HTERT RPE-1 (cell line): ENCODE data around the gene BEST1.

ENCODE experiments used
- in situ Hi-C: fragments of 300-500 bp; cut with MboI; formaldehyde crosslinking; loops from 4 replicates; pipeline ENCODE4 v1.14.3; 2020; ENCODE audit warnings: low sequenced_read_pairs

Gene BEST1

DNA sequence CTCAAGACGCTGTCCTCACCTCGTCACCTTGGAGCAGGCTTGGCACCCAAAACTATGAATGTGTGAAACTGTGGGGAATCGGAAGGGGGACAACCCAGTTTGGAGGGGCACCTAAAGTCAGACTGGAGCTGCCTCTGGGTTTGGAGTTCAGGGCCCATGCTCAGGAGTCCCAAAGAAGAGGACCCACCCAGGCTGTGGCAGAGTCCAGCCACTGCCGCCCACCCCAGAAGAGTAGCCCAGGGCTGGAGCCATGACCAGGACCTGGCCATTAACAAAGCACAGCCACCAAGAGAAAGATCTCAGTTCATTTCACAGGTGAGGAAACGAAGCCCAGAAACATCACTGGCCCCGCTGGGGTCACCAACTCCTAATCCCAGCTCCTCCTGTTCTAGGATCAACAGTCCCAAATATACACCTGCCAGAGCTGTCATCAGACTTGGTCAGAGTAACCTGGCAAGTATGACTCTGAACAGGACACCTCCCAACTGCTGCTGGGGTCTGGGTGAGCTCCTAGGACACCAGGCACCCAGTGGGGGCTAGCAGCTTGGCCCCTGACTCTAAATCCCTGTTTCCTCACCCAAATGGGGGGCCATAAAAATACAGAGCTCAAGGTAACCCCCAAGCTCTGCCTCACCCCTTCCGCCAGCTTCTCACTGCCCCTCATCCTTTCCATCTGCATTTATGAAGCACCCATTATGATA is 35.5 kb upstream of the BEST1 start:
- in situ Hi-C loops: no loop called here

DNA sequence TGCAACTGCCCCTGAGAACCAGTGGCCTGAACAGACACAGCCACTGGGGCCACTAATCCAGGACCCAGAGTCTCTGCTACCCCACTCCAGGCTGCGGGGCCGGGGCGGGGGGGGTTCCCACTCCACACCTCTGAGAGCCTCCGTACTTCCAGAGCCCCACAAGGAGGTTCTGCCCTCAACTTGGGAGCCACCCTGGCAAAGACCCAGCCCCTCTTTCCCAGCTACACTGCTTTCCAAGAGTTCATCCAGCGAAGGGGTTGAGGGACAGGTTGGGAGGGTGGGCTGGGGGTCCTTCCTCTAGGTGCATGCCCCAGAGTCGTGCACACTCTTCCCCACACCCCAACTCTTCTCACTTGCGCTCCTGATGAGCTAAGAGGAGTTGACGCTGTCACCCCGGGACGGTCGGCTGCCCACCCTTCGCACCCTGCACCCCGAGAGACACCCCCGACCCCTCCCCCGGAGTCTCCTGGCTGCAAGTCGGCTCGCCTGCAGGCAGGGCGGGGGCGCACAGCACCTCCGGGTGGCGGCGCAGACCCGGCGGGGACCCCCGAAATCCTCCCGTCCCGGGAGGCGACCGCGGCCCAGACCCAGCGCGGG is 33.3 kb upstream of the BEST1 start:
- in situ Hi-C loops: no loop called here

DNA sequence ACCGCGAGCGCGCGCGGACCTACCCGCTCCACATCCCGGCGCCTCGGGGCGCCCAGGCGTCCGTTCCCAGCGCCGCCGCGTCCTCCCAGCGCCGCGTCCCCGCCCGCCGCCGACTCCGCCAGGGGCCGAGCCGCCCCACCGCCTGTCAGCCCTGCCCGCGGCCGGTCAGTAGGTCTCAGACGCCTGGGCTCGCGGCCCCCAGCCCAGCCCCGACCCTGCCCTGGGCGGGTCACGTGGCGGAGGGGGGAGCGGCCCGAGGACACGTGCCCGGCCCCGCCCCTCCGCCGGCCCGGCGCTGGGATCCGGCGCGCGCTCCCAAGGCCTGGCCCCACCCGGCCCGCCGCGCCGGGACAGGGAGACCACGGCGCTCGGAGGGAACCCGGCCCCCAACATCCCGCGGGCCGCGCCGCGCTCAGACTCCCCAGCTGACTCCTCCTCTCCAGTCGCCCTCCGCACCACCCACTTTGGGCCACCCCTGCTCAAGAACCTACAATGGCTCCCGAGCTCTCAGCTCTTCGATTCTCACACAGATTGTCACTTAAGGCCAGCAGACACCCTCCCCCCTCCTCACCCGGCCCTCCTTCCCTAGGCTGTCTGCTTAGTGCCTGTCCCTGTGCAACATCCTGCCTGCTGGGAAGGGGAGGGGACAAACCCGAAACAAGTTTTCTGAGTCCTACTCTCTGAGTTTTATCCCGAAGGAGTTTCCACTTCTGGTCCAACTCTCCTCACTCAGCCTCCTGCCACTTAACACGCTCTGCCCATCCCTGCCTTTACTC is 32.6 kb upstream of the BEST1 start, which contains the start of gene RAB3IL1:
Gene RAB3IL1, minus strand, starts transcription at position 233 of the 776 bp plus-strand sequence. Its CDS starts 199 bp downstream, at position 34.
- in situ Hi-C loops: no loop called here

DNA sequence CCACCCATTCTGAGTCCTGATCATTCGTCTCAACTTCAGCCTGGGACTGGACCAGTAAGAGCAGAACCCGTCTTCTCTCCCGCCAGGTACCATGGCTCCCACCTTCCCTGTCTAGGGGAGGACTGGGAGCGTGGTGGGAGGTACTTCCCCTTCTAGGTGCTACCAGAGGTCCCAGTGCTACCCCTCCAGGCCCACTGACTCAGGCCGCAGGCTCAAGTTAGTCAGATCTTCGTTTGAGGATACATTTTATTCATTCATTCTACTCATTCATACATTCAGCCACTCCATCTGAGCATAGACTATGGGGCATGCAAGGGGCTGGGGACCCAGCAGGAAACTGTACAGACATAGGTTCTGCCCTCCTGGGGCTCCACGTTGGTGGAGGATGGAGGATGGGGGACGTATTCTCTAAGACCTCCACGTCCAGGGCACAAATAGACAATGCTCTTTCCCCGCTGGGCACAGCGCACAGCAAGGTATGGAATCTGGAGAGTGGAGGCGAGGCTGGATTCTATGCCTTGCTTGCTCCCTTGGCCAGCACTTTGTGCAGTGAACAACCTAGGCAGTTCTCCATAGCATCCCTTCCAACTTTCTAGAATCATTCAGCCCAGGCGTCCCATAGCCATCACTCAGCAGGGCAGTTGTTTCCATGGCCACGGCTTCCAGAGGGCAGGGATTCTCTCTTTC is 31.8 kb upstream of the BEST1 start:
- in situ Hi-C loops: no loop called here

DNA sequence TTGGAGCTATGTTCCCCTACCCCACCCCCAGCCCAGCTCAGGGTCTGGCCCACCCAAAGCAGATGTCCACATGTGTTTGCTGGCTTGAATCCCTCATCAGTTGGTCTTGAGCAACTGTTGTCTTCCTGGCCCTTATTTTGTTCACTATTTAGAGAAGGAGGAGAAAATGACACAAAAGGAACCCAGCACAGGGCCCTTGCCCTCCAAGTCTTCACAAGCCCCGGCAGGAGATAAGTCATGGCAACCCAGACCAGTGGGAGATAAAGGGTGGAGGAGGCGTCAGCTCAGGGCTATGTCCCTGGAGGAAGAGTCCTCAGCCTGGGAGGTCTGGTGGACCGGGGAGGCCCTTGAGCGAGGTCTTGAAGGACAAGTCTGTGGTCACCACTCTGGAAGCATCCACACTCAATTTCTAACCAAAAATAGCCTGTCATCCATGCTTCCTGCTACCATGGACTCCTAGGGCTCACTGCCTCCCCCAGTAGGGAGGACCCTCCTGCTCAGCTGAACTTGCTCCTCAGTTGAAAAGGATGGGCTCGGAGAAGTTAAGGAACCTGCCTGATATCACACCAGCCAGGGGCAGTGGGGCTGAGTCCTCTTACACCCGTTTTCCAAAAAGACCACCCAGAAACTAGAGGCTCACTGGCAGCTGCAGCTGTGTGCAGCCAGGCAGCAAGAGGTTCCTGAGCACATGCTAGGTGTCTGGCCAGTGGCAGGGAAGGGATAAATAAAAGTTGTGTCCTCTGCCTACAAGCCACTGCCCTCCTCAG is 31.0 kb upstream of the BEST1 start:
- in situ Hi-C loops: no loop called here

DNA sequence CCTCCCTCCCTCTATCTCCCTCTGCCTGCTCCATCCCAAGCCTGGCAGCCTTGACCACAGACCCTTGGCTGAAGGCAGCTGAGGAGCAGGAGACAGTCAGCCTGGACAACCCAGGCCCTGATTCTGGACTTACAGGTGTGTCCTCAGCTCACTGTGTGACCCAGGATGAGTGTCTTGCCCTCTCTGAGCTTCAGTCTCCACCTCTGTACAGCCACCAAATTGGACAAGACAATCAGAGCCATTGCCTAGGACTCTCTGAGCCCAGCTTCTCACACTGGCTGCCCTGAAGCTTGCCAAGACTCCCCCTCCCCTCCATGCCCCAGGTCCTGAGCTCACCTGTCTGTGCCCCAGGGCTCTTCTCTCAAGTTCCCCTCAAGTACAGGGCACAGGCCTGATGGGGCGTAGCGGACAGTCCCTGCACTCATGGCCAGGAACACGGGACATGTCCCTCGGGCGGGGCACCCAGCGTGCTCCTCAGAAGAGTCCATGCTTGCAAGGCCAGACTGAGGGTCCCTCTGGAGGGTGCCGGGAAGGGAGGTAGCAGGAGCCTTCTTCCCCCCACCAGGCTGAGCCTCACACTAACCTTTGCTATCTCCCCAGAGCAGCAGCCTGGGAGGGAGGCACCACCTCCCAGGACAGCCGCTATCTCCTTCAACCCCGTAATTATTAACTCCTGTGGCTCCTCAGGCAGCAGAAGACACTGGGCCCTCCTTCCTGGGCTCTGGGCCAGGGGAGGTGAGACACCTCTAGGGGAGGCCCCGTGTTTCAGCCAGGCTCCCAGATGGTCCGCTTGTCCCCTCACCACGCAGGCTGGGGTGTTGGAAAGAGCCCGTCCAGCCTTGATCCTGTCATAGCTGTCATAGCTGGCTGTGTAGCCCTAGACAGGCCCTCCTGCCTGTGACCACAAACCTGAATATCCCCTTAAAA is 30.2 kb upstream of the BEST1 start:
- in situ Hi-C loops: no loop called here

DNA sequence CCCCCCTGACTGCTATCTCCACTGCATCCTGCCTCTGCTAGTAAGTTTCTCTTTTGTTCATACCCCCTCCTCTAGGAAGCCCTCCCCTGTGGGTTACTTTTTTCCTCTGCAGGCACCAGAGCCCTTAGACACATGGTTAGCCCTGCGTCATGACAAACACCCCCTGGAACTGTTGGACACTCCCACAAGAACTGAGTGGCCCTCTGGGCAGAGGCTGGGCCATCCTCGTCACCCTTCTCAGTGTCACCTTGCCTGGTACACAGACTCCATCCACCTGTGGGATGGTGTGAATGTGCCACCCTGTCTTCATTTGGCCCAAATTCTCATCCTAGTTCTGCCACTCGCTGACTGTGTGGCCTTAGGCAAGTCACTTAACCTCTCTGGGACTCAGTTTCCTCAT is 28.7 kb upstream of the BEST1 start:
- in situ Hi-C loops: no loop called here

DNA sequence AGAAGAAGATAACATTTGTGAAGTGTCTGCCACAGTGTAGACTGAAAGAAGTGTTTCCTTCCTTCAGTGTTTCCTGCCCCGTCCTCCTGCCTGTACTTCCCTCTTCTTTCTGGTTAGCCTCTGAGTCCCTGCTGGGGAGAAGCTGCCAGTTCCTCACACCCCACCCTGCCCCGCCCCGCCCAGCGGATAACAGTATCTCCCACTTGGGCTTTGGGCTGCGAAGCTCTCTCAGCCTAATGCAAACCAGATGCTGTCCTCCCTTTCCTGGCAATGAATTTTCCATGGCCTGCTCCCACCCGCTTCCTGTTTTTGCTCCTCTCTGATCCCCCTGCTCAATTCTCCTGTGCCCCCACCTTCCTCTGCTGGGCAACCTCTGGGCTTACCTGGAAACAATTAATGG is 27.6 kb upstream of the BEST1 start:
- in situ Hi-C loops: no loop called here

DNA sequence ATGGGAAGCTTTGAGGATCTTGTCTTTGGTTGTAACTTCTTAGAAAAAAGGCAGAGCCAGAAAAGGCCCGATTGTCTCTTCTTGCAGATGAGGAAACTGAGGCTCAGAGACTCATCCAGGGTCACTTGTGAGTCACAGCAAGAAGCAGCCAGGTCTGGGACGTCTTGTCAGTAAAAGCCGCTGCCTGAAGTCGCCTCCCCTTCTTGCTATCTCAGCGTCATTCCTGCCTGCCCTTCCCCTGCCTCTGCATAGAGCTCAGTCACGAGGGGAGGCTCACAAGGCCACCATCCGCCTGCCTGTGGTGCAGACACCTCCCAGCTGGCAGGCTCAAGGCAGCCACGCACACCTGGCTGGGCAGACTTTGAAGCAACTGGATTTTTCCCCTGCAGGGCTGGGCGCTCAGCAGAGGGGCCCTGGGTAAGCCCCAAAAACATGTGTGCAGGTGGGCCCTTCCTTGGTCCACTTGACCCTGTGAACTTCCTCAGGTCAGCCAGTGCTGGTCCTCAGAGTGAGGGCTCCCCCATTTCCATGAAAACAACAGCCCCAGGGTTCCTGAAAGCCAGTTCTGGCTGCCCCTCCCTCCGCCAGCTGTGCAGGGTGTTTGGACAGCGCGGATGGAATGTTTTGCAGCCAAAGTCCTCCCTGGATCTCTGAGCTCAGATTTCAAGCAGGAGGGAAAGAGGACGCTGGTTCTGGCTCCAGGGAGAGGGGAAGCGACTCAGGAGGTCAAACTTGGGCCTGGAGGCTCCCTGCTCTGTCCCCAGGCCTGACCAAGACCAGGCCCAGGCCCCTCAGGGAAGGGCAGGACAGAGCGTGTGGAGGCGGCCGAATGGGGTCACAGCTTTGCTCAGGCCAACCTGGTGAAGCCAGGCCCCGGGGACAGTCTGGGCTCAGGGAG is 26.7 kb upstream of the BEST1 start:
- in situ Hi-C loops: no loop called here

DNA sequence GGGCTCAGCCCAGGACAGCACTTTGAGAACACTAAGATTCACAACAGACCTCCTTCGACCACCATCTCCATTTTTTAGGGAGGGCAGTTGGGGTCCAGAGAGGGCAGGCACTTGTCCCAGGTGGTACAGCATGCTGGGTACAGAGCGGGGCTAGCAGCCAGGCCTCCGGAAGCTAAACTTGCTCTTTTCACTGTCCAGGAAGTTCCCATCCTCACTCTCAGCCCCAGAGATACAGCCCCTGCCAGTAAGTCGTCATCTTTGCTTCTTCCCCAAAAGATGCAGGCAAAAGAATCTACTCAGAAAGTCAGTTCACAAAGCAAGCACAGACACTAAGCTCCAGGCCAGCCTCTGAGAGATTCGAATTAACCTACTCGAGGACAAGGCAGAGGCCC is 26.1 kb upstream of the BEST1 start:
- in situ Hi-C loops: no loop called here

DNA sequence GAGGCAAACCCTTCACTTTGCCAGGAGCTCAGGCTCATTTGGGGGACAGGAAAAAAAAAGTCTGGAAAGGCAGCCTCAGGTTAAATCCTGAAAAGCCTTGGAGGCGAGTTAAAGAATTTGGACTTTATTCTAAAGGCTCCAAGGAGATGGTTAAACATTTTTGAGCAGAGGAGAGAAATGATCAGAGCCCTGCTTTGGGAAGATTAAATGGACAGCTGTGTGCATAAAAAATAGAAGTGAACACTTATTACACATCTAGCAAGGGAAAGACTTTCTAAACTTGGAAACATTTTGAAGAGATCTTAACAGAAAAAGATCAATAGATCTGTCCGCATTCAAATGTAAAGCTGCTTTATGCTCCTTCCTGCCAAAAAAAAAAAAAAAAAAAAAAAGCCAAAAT is 24.4 kb upstream of the BEST1 start:
- in situ Hi-C loops: no loop called here

DNA sequence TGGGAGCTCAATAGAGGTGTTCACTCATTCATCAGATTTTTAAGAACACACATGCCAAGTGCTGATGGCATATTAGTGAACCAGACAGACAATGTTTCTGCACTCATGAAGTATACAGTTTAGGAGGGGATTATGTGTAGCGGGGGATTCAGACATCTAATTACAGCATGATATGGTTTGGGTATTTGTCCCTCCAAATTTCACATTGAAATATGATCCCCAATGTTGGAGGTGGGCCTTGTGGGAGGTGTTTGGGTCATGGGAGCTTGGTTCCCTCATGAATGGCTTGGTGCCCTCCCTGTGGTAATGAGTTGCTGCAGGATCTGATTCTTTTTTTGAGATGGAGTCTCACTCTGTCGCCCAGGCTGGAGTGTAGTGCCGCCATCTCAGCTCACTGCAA is 23.9 kb upstream of the BEST1 start:
- in situ Hi-C loops: no loop called here

DNA sequence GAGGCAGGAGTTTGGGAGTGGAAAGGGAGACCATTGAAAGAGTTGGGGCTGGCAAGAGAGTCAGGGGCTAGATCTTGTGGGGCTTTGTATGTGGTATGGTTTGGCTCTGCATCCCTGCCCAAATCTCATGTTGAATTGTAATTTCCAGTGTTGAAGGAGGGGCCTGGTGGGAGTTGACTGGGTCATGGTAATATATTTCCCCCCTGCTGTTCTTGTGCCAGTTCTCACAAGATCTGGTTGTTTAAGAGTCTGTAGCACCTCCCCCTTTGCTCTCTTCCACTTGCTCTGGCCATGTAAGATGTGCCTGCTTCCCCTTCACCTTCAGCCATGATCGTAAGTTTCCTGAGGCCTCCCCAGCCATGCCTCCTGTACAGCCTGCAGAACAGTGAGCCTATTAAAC is 22.6 kb upstream of the BEST1 start:
- in situ Hi-C loops: no loop called here

DNA sequence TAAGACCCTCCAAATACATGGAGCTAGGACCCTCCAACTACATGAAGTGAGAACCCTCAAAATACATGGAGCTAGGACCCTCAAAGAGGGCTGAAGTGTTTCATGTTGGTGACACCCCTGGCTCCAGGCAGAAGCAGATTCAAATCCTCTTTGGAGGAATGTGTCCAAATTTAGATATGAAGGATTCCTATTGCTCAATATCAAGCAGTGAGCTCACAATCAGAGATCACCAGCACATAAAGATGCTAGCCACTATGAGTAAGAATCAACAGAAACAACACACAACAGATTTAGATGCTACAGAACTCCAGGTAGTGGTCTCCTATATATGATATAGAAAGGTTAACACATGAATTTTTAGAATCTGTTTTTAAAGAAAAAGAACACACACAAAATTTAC is 21.5 kb upstream of the BEST1 start:
- in situ Hi-C loops: no loop called here

DNA sequence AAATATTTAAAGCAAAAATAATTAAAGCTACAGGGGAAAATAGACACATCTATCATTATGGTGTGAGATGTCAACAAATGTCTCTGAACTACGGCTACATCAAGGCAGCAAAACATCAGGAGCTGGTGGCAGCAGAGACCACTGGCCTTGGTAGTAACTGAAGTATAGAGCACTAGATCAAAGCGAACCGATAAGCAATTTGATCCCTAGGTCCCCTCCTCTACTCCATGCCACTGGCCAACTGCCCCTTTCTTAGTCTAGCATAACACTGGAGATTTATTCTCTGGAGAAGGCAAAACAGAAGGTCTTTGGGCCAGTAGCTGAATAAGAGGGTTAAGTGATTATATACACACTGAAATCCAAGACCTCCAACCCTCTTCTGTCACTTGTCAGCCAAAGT is 19.2 kb upstream of the BEST1 start:
- in situ Hi-C loops: no loop called here

DNA sequence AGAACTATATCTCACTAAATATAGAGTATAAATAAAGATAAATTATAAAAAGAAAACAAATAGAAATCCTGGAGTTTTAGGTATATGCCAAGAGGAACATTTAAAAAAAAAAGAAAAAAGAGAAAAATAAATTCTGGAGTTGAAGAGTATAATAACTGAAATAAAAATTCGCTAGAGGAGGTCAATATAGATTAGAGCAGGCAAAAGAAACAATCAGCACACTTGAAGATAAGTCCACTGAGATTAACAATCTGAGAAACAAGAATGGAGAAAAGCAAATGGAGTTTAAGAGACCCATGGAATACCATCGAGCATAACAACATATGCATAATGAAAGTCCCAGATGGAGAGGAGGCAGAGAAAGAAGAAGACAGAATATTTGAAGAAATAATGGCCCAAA is 14.3 kb upstream of the BEST1 start:
- in situ Hi-C loops: no loop called here

DNA sequence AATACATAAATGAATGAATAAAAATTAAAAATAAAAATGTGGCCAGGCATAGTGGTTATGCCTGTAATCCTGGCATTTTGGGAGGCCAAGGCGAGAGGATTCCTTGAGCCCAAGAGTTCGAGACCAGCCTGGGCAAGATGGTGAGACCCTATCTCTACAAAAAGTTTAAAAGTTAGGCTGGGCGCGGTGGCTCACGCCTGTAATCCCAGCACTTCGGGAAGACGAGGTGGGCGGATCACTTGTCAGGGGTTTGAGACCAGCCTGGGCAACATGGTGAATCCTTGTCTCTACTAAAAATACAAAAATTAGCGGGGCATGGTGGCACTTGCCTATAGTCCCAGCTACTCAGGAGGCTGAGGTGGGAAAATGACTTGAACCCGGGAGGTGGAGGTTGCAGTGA is 9.7 kb upstream of the BEST1 start:
- in situ Hi-C loops: no loop called here

DNA sequence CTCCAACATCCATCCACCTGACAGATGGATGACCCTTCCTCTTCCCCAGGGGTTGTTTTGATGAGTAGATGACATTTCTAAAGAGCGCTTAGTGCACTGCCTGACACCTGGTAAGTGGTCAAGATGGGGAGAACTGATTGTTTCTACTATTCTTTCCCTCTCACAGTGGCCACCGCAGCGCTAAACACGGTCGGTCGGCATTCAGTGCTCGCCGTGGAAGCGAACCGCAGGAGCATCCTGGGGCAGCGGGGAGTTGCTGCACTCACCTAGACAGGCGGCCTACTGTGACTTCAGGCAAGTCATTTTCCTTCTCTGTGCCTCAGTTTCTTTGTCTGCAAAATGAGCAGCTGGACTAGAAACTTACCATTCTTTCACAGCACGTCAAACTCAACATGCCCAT is 5.0 kb upstream of the BEST1 start:
- in situ Hi-C loops: no loop called here

DNA sequence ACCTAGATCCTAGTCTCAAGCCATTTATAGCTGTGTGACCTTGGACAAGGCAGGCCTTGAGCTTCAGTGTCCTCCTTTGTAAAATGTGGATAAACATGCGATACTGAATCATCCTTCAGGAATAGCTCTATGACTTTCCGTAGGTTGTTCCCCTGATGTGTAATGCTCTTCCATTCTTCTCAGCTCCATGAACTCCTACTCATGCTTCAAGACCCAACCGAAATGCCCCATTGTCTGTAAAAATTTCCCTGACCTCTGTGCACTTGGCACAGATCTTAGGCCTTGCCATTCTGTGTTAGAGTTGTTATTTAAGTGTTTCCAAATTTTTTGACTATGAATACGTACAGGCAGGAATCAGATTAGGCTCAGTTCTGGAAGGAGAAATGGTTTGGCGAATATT is 3.3 kb upstream of the BEST1 start:
- in situ Hi-C loops: no loop called here
